Right atrium auricular region (tissue), 2 donors: ENCODE data around the gene LRRC59. TPM values are rescaled to one million over a fixed set of nuclear protein-coding genes. Genes with fewer than 3 reads are reported as not detected.

Experiments
- DNase-seq: peaks from one replicate; pipeline ENCODE4 v3.0.0-alpha.2; 2019; ENCODE audit warnings: low spot score
- H3K27ac ChIP-seq, 2 donors: fragments of 200-600 bp; sonication (generic); 1 replicate in 1 of 2; 2 replicates in 1 of 2; pipeline ENCODE4 v1.5.1; 2016 to 2019
- H3K27me3 ChIP-seq, 2 donors: fragments of 200-600 bp; sonication (generic); one replicate each; pipeline versions ENCODE4 v1.5.1 to v1.6.0; 2017 to 2019
- H3K36me3 ChIP-seq: fragments of 200-600 bp; sonication (generic); one replicate; pipeline ENCODE4 v1.5.1; 2016
- H3K4me1 ChIP-seq, 2 donors: fragments of 200-600 bp; sonication (generic); one replicate each; pipeline versions ENCODE4 v1.5.1 to v1.6.0; 2017 to 2019
- H3K4me3 ChIP-seq, 2 donors: fragments of 200-600 bp; sonication (generic); 1 replicate in 1 of 2; 2 replicates in 1 of 2; pipeline ENCODE4 v1.5.1; 2017 to 2019; ENCODE audit warnings: mild to moderate bottlenecking in 1 of 2, moderate library complexity in 1 of 2
- H3K9me3 ChIP-seq, 2 donors: fragments of 200-600 bp; sonication (generic); one replicate each; pipeline ENCODE4 v1.5.1; 2019
- total RNA-seq, 2 donors: library from RNA; depleted of rRNA; stranded (reverse); fragments of >200 nt; gene quantifications; one replicate each; pipeline ENCODE4 v1.1.0, GENCODE V29; 2016
- TF ChIP-seq, protein P1 (sequence below), 2 donors: fragments of 200-600 bp; sonication (generic); IDR thresholded peaks; one replicate each; pipeline ENCODE4 v1.5.1; 2019; ENCODE audit warnings: antibody characterized with exemption in 2 of 2

LRRC59 gene
- total RNA-seq, 2 donors from 2014 or later, result 31.7 to 50.6 TPM

DNA sequence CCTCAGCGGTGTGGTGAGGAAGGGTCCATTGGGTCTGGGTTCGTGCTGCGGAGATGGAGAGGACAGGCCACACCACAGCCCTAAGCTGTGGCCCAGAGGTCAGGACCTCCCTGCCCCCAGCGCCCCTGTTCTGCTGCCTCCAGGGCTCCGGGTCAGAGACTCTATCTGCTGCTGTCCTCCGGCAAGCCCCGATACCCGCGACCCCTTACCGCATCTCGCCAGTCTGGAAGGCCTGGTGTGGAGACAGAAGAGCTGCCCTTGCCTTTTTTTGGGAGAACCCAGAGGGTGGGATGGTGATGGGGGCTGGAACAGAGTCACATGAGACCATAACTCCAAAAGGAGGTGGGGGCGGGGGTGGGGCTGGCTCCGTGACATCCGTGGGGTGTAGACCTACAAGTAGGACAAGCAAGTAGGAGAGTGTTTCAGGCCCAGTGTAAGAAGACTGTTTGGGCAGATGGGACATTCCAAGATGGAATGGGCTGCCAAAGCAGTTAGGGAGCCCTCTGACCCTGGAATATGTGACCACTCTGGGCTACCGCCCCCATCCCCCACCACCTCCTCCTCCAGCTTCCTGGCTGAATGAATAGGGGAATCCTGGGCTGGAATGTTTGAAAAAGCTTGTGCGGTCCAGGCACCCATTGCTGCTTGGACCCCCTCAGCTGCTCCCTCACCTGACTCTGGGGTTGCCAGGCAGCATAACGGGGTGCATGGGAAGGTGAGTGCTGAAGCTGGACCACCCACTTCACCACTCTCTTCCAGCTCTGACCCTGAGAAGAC lies 50.0 kb downstream of the LRRC59 start:
- peak overlapping the region in 1 of 2 donors; percentile 70 for H3K27ac ChIP-seq
- TF ChIP-seq, protein P1, sequence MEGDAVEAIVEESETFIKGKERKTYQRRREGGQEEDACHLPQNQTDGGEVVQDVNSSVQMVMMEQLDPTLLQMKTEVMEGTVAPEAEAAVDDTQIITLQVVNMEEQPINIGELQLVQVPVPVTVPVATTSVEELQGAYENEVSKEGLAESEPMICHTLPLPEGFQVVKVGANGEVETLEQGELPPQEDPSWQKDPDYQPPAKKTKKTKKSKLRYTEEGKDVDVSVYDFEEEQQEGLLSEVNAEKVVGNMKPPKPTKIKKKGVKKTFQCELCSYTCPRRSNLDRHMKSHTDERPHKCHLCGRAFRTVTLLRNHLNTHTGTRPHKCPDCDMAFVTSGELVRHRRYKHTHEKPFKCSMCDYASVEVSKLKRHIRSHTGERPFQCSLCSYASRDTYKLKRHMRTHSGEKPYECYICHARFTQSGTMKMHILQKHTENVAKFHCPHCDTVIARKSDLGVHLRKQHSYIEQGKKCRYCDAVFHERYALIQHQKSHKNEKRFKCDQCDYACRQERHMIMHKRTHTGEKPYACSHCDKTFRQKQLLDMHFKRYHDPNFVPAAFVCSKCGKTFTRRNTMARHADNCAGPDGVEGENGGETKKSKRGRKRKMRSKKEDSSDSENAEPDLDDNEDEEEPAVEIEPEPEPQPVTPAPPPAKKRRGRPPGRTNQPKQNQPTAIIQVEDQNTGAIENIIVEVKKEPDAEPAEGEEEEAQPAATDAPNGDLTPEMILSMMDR (IDR thresholded peaks at IDR 0.05), result no peak
- no peaks in the 10 kb centered on the region for H3K27me3 ChIP-seq
- no peaks in the 10 kb centered on the region for H3K9me3 ChIP-seq
- DNase-seq, result no peak
- peak overlapping the region; percentile 85 to 90 for H3K4me3 ChIP-seq
- no peaks in the 10 kb centered on the region for H3K36me3 ChIP-seq
- peaks cover 0 to 34% of the 10 kb centered on the region in 2 donors for H3K4me1 ChIP-seq

DNA sequence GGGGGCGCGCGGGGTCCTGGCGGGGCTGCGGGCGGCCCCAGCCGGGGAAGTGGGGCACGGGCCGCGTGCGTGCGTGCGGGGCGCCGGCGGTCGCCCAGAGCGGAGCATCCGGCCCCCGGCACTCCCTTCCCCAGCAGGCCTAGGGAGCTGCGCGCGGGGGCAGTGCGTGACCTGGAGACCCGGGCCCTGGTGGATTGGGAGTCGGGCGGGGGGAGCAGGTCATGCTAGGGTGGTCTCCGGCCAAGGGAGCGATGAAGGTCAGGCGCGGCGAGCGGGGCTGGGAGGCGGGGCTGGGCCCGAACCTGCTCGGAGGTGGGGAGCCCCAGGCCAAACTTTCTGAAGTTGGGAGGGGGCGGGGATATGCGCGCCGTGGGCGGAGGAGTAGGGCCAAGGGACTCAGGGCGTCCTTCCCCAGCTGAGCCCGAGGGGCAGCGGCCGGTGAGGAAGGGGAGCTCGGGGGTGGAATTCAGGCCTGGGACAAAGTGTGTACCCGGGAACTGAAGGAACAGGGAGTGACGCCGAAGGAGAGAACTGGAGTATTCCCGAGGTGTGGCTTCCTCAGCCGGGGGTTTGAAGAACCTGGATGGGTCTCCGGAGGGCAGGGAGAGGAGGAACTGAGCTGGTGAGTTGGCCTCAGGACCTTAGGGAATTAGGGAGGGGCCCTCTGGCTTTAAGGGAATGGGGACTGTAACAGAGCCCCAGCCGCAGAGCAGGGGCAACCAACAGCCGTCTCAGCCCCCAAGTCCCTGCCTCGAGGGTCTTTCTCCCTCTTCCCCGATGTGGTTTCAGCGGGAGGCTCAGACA lies 50.8 kb downstream of the LRRC59 start:
- Histone ChIP-seq H3K27ac (peak overlapping the region; percentile 58 to 70), H3K27me3 (no peaks in the 10 kb centered on the region), H3K4me1 (peaks cover 0 to 34% of the 10 kb centered on the region in 2 donors), H3K36me3 (no peaks in the 10 kb centered on the region), H3K4me3 (peak overlapping the region; percentile 85 to 90), H3K9me3 (no peaks in the 10 kb centered on the region)
- TF ChIP-seq, protein P1 (IDR thresholded peaks at IDR 0.05), result no peak
- no peak for DNase-seq

- peak; percentile 74 for DNase-seq
- Histone ChIP-seq H3K27me3 (no peaks in the 10 kb centered on the region), H3K36me3 (no peaks in the 10 kb centered on the region), H3K27ac (peak within 1 kb of the TSS; percentile 58 to 74), H3K9me3 (no peaks in the 10 kb centered on the region), H3K4me1 (peaks cover 0 to 34% of the 10 kb centered on the region in 2 donors), H3K4me3 (peak within 1 kb of the TSS; percentile 85 to 90)
- TF ChIP-seq, protein P1 (IDR thresholded peaks at IDR 0.05), result no peak
Observed at GRCh38 chr17:50345432-50346312, 51.7 kb downstream of the LRRC59 start, which contains the start of gene XYLT2. Gene XYLT2, plus strand, starts transcription at chr17:50346126. Its CDS starts 15 bp downstream, at chr17:50346141.

- Histone ChIP-seq H3K4me3 (no peak overlapping the region), H3K27ac (no peak overlapping the region), H3K9me3 (no peaks in the 10 kb centered on the region), H3K36me3 (no peaks in the 10 kb centered on the region), H3K27me3 (no peaks in the 10 kb centered on the region), H3K4me1 (peaks cover 0 to 34% of the 10 kb centered on the region in 2 donors)
- TF ChIP-seq, protein P1 (IDR thresholded peaks at IDR 0.05), result no peak
- no peak for DNase-seq
Observed at GRCh38 chr17:50344731-50345365, 52.5 kb downstream of the LRRC59 start.

GRCh38 chr17:50339381-50339780 lies 57.9 kb downstream of the LRRC59 start:
- no peak for DNase-seq
- TF ChIP-seq, protein P1 (IDR thresholded peaks at IDR 0.05), result no peak
- H3K4me3 ChIP-seq, result no peak overlapping the region
- H3K4me1 ChIP-seq, result no peaks in the 10 kb centered on the region
- no peak overlapping the region for H3K27ac ChIP-seq
- no peaks in the 10 kb centered on the region for H3K36me3 ChIP-seq
- peaks cover 0 to 12% of the 10 kb centered on the region in 2 donors for H3K9me3 ChIP-seq
- H3K27me3 ChIP-seq, result no peaks in the 10 kb centered on the region
